GF-D8 (cell line): ENCODE measurements around the gene TRAF3IP1.

Experiments
- DNase-seq: peaks from one replicate; lab custom pipeline; 2025; lab: John Stamatoyannopoulos, UW

The TRAF3IP1 gene

DNA sequence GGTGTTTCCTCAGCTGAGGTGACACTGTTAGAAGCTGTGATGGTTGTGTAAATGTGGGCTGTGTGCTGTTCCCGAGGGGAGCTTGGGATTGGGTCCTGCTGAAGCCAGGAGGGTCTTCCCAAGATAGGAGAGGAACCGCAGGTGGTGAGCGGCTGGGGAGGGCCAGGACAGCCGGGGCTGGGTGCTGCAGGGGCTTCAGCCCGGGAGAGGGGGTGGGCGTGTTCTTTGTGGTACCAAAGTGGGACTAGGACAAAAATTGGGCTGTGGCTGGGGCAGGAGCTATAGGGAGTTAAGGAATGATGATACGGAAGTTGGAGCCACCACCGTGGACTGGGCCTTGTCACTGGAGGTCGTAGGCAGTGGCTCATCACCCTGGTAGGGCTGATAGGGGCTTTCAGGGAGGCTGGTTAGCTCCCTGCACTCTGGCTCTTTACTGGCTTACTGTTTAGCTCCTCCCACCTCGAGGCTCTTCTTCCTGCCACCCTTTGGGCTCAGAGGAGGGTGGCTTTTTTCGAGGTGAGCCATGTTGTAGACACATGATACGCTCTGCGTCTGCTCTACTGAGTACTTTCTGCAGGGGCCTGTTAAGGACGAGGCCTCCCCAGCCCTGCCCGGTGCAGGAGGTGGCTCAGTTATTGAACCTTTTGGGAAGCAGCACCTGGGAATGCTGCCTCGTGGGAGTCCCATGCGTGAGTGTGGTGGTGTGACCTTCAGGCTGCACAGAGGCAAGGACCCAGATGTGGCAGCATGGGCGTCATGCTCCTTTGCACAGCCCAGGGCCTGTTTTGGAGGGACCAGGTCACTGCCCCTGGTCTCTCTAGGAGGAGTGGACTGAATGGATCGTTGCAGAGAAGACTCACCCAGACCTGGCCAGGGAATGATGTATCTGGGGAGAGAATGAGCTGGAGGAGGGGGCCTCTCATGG lies 128.0 kb downstream of the TRAF3IP1 start:
- DNase-seq, result no peak

DNA sequence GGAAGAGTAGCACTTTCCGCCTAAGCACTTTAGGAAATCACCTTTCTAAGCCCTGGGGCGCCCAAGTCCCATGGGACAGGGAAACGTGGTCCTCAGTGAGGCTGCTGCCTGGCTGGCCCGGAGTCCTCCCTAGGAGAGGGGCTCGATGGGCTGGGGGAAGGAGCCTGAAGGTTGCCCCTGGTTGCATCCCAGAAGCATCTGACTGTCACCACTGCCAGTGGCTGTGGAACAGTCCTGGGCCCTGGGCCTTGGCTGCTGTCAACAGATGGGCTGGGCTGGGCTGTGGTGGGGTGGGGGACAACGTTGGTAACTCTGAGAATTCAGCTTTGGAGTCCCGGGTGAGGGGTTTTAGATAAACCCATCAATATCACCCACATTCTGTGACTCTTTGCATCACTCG lies 128.9 kb downstream of the TRAF3IP1 start:
- no peak for DNase-seq

DNA sequence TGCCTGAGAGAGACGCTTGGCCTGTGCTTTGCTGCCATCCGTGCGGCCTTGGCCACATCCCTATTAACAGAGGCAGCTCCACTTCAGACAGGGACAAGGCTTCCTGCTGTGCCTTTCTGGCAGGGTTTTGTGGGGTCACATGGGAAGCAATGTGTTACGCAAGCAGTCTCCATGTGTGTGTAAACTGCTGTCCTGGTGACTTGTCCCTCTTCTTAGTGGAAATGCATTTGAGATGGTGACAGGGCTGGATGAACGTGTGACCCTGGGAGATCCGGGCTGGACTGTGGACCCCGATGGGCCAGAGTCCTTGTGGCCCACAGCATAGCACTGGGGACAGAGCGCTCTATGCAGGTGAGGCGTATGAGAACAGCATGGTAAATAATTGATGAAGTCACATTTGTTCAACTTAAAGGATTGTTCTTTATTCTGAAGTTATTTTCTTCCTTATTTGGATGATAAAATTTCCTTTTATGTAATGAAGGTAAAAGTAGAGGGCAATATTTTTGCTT lies 129.6 kb downstream of the TRAF3IP1 start:
- no peak for DNase-seq

DNA sequence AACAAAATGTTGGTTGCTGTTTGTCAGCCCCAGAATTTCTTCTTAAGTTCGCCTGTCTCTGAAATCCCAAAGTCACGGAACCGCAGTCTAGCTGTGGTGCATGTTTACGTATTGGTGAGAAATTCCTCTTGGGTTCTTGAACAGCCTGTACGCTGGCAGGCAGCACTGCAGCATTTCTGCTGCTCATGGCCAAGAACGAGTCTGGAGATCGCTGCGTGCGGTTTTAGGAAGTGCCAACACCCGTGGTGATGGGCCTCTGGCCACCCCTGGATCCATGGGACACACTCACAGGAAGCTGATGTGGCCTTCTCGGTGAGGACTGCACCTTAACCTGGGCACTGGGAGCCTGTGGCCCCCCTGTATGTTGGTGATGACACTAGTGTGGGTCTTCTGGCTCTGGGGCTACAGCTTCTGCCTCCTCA lies 130.1 kb downstream of the TRAF3IP1 start:
- no peak for DNase-seq
